G401 (cell line): ENCODE data around the gene SLC6A12. TPM values are rescaled to one million over a fixed set of nuclear protein-coding genes. Genes with fewer than 3 reads are reported as not detected.
"Not testable (repeated sequence)": the region's sequence is repeated elsewhere in the genome, so short reads cannot be mapped to it uniquely, and the experiment has no call there.

Experiments
- DNase-seq: peaks from one replicate; pipeline ENCODE4 v3.0.0-alpha.2; 2015; ENCODE audit warnings: low spot score
- in situ Hi-C: cut with HindIII; loops from 2 replicates; pipeline ENCODE4 v1.10.0; 2016; ENCODE audit warnings: low sequenced_read_pairs, mixed read lengths
- total RNA-seq: library from RNA; depleted of rRNA; stranded (reverse); fragments of >200 nt; shearing (Covaris generic); gene quantifications from 2 replicates; pipeline ENCODE4 v1.2.3, GENCODE V29; 2014

Gene SLC6A12
- total RNA-seq, 1 experiment from 2014 or later: not detected

- in situ Hi-C loops: no loop called here
- no peak for DNase-seq
These were observed 23.3 kb upstream of the SLC6A12 start for GRCh38 chr12:237026-237815.

- in situ Hi-C loops: no loop called here
- DNase-seq: no peak
These were observed 22.5 kb upstream of the SLC6A12 start for GRCh38 chr12:236445-236844.

GRCh38 chr12:235967-236366, 22.0 kb upstream of the SLC6A12 start:
- DNase-seq, in situ Hi-C loops: not testable (repeated sequence)

GRCh38 chr12:234891-235415, 21.0 kb upstream of the SLC6A12 start:
- in situ Hi-C loops: no loop called here
- DNase-seq: no peak

- DNase-seq: no peak
- in situ Hi-C loops: no loop called here
These were observed 20.1 kb upstream of the SLC6A12 start for GRCh38 chr12:234019-234418.

- in situ Hi-C loops: no loop called here
- DNase-seq: no peak
These were observed 19.6 kb upstream of the SLC6A12 start for GRCh38 chr12:233615-233968.

- no peak for DNase-seq
These were observed 19.0 kb upstream of the SLC6A12 start for GRCh38 chr12:232731-233614.

GRCh38 chr12:230925-231671, 17.1 kb upstream of the SLC6A12 start:
- in situ Hi-C loops: no loop called here
- DNase-seq: peak; percentile 84

More at GRCh38 chr12:232731-233614, 19.0 kb upstream of the SLC6A12 start:
- in situ Hi-C loops: no loop called here

GRCh38 chr12:229441-230191, 15.7 kb upstream of the SLC6A12 start:
- peak; percentile 82 for DNase-seq
- in situ Hi-C loops: no loop called here

- in situ Hi-C loops: no loop called here
- no peak for DNase-seq
These were observed 14.9 kb upstream of the SLC6A12 start for GRCh38 chr12:228846-229200.

- no peak for DNase-seq
- in situ Hi-C loops: no loop called here
These were observed 14.2 kb upstream of the SLC6A12 start for GRCh38 chr12:227923-228845.

GRCh38 chr12:227286-227915, 13.4 kb upstream of the SLC6A12 start:
- DNase-seq: no peak
- in situ Hi-C loops: no loop called here

GRCh38 chr12:226401-226800, 12.4 kb upstream of the SLC6A12 start:
- in situ Hi-C loops: no loop called here
- no peak for DNase-seq

GRCh38 chr12:225012-225411, 11.1 kb upstream of the SLC6A12 start:
- DNase-seq: no peak
- in situ Hi-C loops: no loop called here

GRCh38 chr12:224330-224729, 10.4 kb upstream of the SLC6A12 start:
- in situ Hi-C loops: no loop called here
- DNase-seq: no peak

- in situ Hi-C loops: no loop called here
These were observed 9.9 kb upstream of the SLC6A12 start for GRCh38 chr12:223841-224240.

GRCh38 chr12:221736-222135, 7.8 kb upstream of the SLC6A12 start:
- in situ Hi-C loops: no loop called here
- DNase-seq: peak; percentile 67

More at GRCh38 chr12:223841-224240, 9.9 kb upstream of the SLC6A12 start:
- no peak for DNase-seq
